Endodermal cell (in vitro differentiated cells): ENCODE results near the gene RASD2. TPM values are rescaled to one million over a fixed set of nuclear protein-coding genes. Genes with fewer than 3 reads are reported as not detected.

Experiments
- DNase-seq: peaks from one replicate; pipeline ENCODE4 v3.0.0-alpha.2; 2017
- H3K27ac ChIP-seq: 2 replicates; pipeline ENCODE4 v1.5.1; 2013; ENCODE audit warnings: mild to moderate bottlenecking, low read depth, low read length, moderate library complexity
- H3K27me3 ChIP-seq: 2 replicates; pipeline ENCODE4 v1.6.1; 2013; ENCODE audit warnings: mild to moderate bottlenecking, low read length, moderate library complexity; ENCODE audit not compliant: insufficient read depth, control insufficient read depth, poor library complexity, severe bottlenecking
- H3K36me3 ChIP-seq: 2 replicates; pipeline ENCODE4 v1.7.0; 2013; ENCODE audit warnings: mild to moderate bottlenecking, low read length, moderate library complexity; ENCODE audit not compliant: control insufficient read depth, insufficient read depth
- H3K4me1 ChIP-seq: one replicate; pipeline ENCODE4 v1.7.0; 2013; ENCODE audit warnings: low read length; ENCODE audit not compliant: control insufficient read depth, insufficient read depth
- H3K4me3 ChIP-seq: 2 replicates; pipeline ENCODE4 v1.5.1; 2013; ENCODE audit warnings: mild to moderate bottlenecking, low read length, moderate library complexity
- H3K9ac ChIP-seq: 2 replicates; pipeline ENCODE4 v1.6.1; 2013; ENCODE audit warnings: mild to moderate bottlenecking, low read length, moderate library complexity; ENCODE audit not compliant: poor library complexity, severe bottlenecking; ENCODE audit errors: extremely low read depth
- H3K9me3 ChIP-seq: 2 replicates; pipeline ENCODE4 v1.6.1; 2013; ENCODE audit warnings: mild to moderate bottlenecking, low read length, moderate library complexity; ENCODE audit not compliant: control insufficient read depth
- H3K27ac Mint-ChIP-seq: 2 replicates; pipeline ENCODE4 v1.8.0; 2020; ENCODE audit warnings: mixed read lengths
- H3K27me3 Mint-ChIP-seq: 2 replicates; pipeline ENCODE4 v1.8.0; 2021; ENCODE audit warnings: mild to moderate bottlenecking, mixed read lengths; ENCODE audit not compliant: insufficient read depth
- H3K36me3 Mint-ChIP-seq: 2 replicates; pipeline ENCODE4 v1.8.0; 2020; ENCODE audit warnings: low read depth, mixed read lengths
- H3K4me1 Mint-ChIP-seq: 2 replicates; pipeline ENCODE4 v1.8.0; 2020; ENCODE audit warnings: mixed read lengths
- H3K4me3 Mint-ChIP-seq: 2 replicates; pipeline ENCODE4 v1.8.0; 2020; ENCODE audit warnings: mild to moderate bottlenecking, moderate library complexity, mixed read lengths
- H3K9me3 Mint-ChIP-seq: 2 replicates; pipeline ENCODE4 v1.8.0; 2020; ENCODE audit warnings: mild to moderate bottlenecking, mixed read lengths
- CTCF ChIP-seq: fragments of 200-600 bp; sonication (generic); conservative IDR thresholded peaks from 2 replicates; pipeline ENCODE4 v1.5.0; 2021; ENCODE audit warnings: antibody characterized with exemption, mild to moderate bottlenecking
- WGBS, 2 experiments: methylation state at CpG; one replicate each; pipeline versions ENCODE4 v1.1.5 to v1.1.7; 2013; ENCODE audit warnings: missing lambda C conversion rate in 2 of 2, mixed read lengths in 1 of 2; ENCODE audit not compliant: insufficient coverage in 1 of 2, insufficient read length in 1 of 2; 5-methylcytosine and 5-hydroxymethylcytosine counted together
- total RNA-seq, 2 donors: library from RNA; stranded (reverse); fragmentation: NEBNext Ultra II Directional in 1 of 2; extraction: Animal tissue kit (Norgen Biotek cat#: 25700) in 1 of 2; gene quantifications; 2 replicates in 1 of 2; 3 replicates in 1 of 2; pipeline ENCODE4 v1.2.1, GENCODE V29; 2021

RASD2 gene
- total RNA-seq, 2 donors from 2014 or later: 0.15 to 0.24 TPM

DNA sequence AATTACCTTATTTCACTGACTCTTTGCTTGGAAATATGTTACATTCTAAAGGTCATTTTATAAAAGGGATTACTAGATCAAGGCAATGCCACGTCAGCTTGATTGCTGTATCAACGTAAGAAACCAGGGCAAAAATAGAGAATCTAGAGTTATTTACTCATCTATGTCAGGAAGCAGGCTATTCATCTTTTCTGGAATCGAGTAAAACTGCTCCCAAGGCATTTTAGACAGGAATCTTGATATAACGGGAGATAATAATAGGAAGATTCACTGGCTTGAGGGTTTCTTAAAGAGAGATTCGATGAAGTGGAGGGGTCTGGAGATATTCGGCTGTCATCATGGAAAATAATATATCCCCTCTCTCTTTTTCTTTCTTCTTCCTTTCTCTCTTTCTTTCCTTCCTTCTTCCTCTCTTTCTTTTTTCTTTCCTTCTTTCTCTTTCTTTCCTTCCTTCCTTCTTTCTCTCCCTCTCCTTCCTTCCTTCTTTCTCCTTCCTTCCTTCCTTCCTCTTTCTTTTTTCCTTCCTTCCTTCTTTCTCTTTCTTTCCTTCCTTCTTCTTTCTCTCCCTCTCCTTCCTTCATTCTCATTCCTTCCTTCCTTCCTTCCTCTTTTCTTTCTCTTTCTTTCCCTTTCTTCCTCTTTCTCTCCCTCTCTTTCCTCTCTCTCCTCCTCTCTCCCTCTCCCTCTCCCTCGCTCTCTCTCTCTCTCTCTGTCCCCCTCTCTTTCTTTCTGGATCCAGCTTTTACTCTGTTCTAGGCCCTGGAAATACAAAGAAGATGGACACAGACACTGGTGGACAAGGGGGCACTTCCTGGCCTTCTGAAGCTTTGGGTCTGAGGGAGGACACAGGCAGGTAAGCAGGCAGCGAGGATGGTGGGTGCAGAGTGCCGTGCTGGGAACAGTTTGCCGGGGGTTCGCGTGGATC is 18.1 kb upstream of the RASD2 start:
- no peaks in the 10 kb centered on the region for H3K4me1 ChIP-seq
- no peaks in the 10 kb centered on the region for H3K36me3 ChIP-seq
- Mint-ChIP-seq H3K27me3 (peaks cover 9% of the 10 kb centered on the region), H3K4me3 (no peak overlapping the region), H3K9me3 (no peaks in the 10 kb centered on the region), H3K4me1 (peaks cover 5% of the 10 kb centered on the region), H3K36me3 (no peaks in the 10 kb centered on the region), H3K27ac (no peak overlapping the region)
- DNase-seq: no peak
- TF ChIP-seq CTCF: no peak
- H3K27me3 ChIP-seq: peaks cover 14% of the 10 kb centered on the region
- H3K9me3 ChIP-seq: no peaks in the 10 kb centered on the region
- no peak overlapping the region for H3K4me3 ChIP-seq
- no peak overlapping the region for H3K27ac ChIP-seq
- H3K9ac ChIP-seq: no peak overlapping the region
- WGBS, 2 experiments: 91 to 95% methylated on average over 10 to 12 of the region's 12 CpGs

- no peak for TF ChIP-seq CTCF
- H3K27ac Mint-ChIP-seq: no peak overlapping the region
- WGBS, 2 experiments: 84 to 87% methylated on average over 9 to 17 of the region's 17 CpGs
- H3K4me3 ChIP-seq: no peak overlapping the region
- no peaks in the 10 kb centered on the region for H3K36me3 Mint-ChIP-seq
- H3K27ac ChIP-seq: no peak overlapping the region
- H3K9me3 Mint-ChIP-seq: no peaks in the 10 kb centered on the region
- no peak overlapping the region for H3K4me3 Mint-ChIP-seq
- H3K4me1 Mint-ChIP-seq: no peaks in the 10 kb centered on the region
- DNase-seq: no peak
- no peaks in the 10 kb centered on the region for H3K9me3 ChIP-seq
- H3K4me1 ChIP-seq: no peaks in the 10 kb centered on the region
- H3K27me3 ChIP-seq: peaks cover 14% of the 10 kb centered on the region
- peaks cover 9% of the 10 kb centered on the region for H3K27me3 Mint-ChIP-seq
- no peak overlapping the region for H3K9ac ChIP-seq
- H3K36me3 ChIP-seq: no peaks in the 10 kb centered on the region
Measured at GRCh38 chr22:35523167-35523947, 17.3 kb upstream of the RASD2 start.

DNA sequence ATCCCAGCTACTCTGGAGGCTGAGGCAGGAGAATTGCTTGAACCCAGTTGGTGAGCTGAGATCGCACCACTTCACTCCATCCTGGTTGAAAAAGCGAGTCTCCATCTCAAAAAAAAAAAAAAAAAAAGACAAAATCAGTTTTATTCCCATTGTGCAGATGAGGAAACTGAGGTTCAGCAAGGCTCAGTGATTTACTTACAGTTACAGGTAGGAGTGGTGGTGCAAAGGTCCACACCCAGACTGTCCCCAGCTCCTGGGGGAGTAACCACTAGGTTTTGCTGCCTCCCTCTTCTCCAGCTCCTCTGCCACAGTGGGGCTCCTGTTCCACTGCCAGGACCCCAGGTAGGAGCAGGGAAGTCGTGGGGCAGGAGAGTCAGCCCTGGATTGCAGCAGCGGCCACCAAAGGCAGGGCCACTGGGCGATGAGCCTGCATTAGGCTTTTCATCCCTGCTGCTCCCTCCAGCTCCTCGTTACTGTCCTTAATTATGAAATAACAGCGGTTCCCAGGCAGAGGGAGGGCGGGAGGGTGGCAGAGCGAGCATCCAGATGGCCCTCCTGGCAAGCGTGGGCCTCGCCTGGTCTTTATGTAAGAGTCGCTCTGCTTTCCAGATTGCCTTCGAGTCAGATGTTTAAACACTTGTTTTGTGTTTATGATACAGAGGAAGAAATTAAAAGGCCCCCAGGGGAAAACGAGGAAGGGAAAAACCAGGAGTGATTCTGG is 15.5 kb upstream of the RASD2 start:
- DNase-seq: no peak
- no peaks in the 10 kb centered on the region for H3K9me3 ChIP-seq
- Mint-ChIP-seq H3K36me3 (no peaks in the 10 kb centered on the region), H3K4me1 (no peaks in the 10 kb centered on the region), H3K4me3 (no peak overlapping the region), H3K9me3 (peaks cover 4% of the 10 kb centered on the region), H3K27me3 (peaks cover 9% of the 10 kb centered on the region), H3K27ac (no peak overlapping the region)
- no peak overlapping the region for H3K4me3 ChIP-seq
- peaks cover 14% of the 10 kb centered on the region for H3K27me3 ChIP-seq
- no peaks in the 10 kb centered on the region for H3K4me1 ChIP-seq
- H3K9ac ChIP-seq: no peak overlapping the region
- TF ChIP-seq CTCF: no peak
- no peaks in the 10 kb centered on the region for H3K36me3 ChIP-seq
- WGBS, 2 experiments: 89 to 90% methylated on average over 11 to 14 of the region's 14 CpGs
- no peak overlapping the region for H3K27ac ChIP-seq
